H1 (cell line): ENCODE data around the gene ANKRD26. TPM values are rescaled to one million over a fixed set of nuclear protein-coding genes. Genes with fewer than 3 reads are reported as not detected.

ENCODE experiments used
- ATF3 ChIP-seq: IDR thresholded peaks from 2 replicates; pipeline ENCODE4 v1.6.1; 2011; ENCODE audit warnings: low read depth, mild to moderate bottlenecking, low read length; ENCODE audit not compliant: insufficient read depth
- BCL11A ChIP-seq, 2 experiments: IDR thresholded peaks; one replicate each; pipeline ENCODE4 v1.6.1; 2011; ENCODE audit warnings: low read depth in 2 of 2, low read length in 2 of 2, mild to moderate bottlenecking in 2 of 2
- CBX8 ChIP-seq: fragments of 300-800, 300-1000 bp; sonication (generic); IDR thresholded peaks from 2 replicates; pipeline ENCODE4 v1.7.1; 2016; ENCODE audit warnings: low read depth, low read length, borderline replicate concordance
- CHD2 ChIP-seq: IDR thresholded peaks from 2 replicates; pipeline ENCODE4 v1.6.1; 2012; ENCODE audit warnings: low read length, improper control_type of control experiment
- EP300 ChIP-seq, 2 experiments: IDR thresholded peaks; 1 replicate in 1 of 2; 2 replicates in 1 of 2; pipeline ENCODE4 v1.6.1; 2011 to 2012; ENCODE audit warnings: low read depth in 2 of 2, low read length in 2 of 2, mild to moderate bottlenecking in 2 of 2, borderline replicate concordance in 1 of 2, inconsistent platforms in 1 of 2, moderate library complexity in 1 of 2
- FOSL1 ChIP-seq: IDR thresholded peaks from 2 replicates; pipeline ENCODE4 v1.6.1; 2011; ENCODE audit warnings: mild to moderate bottlenecking, low read depth, low read length, moderate library complexity; ENCODE audit not compliant: insufficient read depth
- POU5F1 ChIP-seq: IDR thresholded peaks from 2 replicates; pipeline ENCODE4 v1.6.1; 2011; ENCODE audit warnings: low read depth, mild to moderate bottlenecking, low read length, moderate library complexity
- polyA plus RNA-seq, 7 experiments: library from polyadenylated mRNA; depleted of rRNA in 3 of 7; stranded (reverse) in 5 of 7; unstranded in 2 of 7; fragments of >200 nt in 5 of 7; fragments of 200-250 nt in 2 of 7; gene quantifications; 1 replicate in 5 of 7; 2 replicates in 1 of 7; 4 replicates in 1 of 7; pipeline versions ENCODE4 v1.2.1 to v1.2.3, GENCODE V29; 2011 to 2013; ENCODE audit warnings: missing spikeins in 2 of 7, mixed read lengths in 2 of 7
- total RNA-seq: library from RNA; stranded (reverse); fragmentation: NEBNext Ultra II Directional; extraction: Animal tissue kit (Norgen Biotek cat#: 25700); gene quantifications from 2 replicates; pipeline ENCODE4 v1.2.1, GENCODE V29; 2021
- TF ChIP-seq, protein P1 (sequence below): fragments of 300-600 bp; sonication (generic); IDR thresholded peaks from 2 replicates; pipeline ENCODE4 v1.7.1; 2012; ENCODE audit warnings: low read length, moderate library complexity, mild to moderate bottlenecking, inconsistent platforms; ENCODE audit not compliant: insufficient replicate concordance

ANKRD26 gene
- total and polyA plus RNA-seq, 2 of the 8 experiments (the other 6 are each of a cell fraction or from before 2014, with no cell fraction given): 1.3 to 8.8 TPM

- TF ChIP-seq, protein P1, sequence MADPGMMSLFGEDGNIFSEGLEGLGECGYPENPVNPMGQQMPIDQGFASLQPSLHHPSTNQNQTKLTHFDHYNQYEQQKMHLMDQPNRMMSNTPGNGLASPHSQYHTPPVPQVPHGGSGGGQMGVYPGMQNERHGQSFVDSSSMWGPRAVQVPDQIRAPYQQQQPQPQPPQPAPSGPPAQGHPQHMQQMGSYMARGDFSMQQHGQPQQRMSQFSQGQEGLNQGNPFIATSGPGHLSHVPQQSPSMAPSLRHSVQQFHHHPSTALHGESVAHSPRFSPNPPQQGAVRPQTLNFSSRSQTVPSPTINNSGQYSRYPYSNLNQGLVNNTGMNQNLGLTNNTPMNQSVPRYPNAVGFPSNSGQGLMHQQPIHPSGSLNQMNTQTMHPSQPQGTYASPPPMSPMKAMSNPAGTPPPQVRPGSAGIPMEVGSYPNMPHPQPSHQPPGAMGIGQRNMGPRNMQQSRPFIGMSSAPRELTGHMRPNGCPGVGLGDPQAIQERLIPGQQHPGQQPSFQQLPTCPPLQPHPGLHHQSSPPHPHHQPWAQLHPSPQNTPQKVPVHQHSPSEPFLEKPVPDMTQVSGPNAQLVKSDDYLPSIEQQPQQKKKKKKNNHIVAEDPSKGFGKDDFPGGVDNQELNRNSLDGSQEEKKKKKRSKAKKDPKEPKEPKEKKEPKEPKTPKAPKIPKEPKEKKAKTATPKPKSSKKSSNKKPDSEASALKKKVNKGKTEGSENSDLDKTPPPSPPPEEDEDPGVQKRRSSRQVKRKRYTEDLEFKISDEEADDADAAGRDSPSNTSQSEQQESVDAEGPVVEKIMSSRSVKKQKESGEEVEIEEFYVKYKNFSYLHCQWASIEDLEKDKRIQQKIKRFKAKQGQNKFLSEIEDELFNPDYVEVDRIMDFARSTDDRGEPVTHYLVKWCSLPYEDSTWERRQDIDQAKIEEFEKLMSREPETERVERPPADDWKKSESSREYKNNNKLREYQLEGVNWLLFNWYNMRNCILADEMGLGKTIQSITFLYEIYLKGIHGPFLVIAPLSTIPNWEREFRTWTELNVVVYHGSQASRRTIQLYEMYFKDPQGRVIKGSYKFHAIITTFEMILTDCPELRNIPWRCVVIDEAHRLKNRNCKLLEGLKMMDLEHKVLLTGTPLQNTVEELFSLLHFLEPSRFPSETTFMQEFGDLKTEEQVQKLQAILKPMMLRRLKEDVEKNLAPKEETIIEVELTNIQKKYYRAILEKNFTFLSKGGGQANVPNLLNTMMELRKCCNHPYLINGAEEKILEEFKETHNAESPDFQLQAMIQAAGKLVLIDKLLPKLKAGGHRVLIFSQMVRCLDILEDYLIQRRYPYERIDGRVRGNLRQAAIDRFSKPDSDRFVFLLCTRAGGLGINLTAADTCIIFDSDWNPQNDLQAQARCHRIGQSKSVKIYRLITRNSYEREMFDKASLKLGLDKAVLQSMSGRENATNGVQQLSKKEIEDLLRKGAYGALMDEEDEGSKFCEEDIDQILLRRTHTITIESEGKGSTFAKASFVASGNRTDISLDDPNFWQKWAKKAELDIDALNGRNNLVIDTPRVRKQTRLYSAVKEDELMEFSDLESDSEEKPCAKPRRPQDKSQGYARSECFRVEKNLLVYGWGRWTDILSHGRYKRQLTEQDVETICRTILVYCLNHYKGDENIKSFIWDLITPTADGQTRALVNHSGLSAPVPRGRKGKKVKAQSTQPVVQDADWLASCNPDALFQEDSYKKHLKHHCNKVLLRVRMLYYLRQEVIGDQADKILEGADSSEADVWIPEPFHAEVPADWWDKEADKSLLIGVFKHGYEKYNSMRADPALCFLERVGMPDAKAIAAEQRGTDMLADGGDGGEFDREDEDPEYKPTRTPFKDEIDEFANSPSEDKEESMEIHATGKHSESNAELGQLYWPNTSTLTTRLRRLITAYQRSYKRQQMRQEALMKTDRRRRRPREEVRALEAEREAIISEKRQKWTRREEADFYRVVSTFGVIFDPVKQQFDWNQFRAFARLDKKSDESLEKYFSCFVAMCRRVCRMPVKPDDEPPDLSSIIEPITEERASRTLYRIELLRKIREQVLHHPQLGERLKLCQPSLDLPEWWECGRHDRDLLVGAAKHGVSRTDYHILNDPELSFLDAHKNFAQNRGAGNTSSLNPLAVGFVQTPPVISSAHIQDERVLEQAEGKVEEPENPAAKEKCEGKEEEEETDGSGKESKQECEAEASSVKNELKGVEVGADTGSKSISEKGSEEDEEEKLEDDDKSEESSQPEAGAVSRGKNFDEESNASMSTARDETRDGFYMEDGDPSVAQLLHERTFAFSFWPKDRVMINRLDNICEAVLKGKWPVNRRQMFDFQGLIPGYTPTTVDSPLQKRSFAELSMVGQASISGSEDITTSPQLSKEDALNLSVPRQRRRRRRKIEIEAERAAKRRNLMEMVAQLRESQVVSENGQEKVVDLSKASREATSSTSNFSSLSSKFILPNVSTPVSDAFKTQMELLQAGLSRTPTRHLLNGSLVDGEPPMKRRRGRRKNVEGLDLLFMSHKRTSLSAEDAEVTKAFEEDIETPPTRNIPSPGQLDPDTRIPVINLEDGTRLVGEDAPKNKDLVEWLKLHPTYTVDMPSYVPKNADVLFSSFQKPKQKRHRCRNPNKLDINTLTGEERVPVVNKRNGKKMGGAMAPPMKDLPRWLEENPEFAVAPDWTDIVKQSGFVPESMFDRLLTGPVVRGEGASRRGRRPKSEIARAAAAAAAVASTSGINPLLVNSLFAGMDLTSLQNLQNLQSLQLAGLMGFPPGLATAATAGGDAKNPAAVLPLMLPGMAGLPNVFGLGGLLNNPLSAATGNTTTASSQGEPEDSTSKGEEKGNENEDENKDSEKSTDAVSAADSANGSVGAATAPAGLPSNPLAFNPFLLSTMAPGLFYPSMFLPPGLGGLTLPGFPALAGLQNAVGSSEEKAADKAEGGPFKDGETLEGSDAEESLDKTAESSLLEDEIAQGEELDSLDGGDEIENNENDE: no peak
- TF ChIP-seq CHD2: no peak
- TF ChIP-seq ATF3: peak; percentile 57
- no peak for TF ChIP-seq BCL11A (IDR thresholded peaks at IDR 0.05; ENCODE audit: low read depth in 2 of 2, low read length in 2 of 2)
- TF ChIP-seq POU5F1: no peak
- no peak for TF ChIP-seq CBX8
- TF ChIP-seq EP300 (IDR thresholded peaks at IDR 0.05; ENCODE audit: borderline replicate concordance in 1 of 2, low read depth in 2 of 2, low read length in 2 of 2): no peak
- TF ChIP-seq FOSL1: no peak
Measured at GRCh38 chr10:27099916-27100812, at the start of gene ANKRD26 (continued).
